Thoracic aorta (tissue), 2 donors: ENCODE data around the gene FBXW11. TPM values are rescaled to one million over a fixed set of nuclear protein-coding genes. Genes with fewer than 3 reads are reported as not detected.

Source experiments
- ATAC-seq: fragments of 150-250 bp; one replicate; pipeline ENCODE4 v1.8.0; 2017; ENCODE audit warnings: low read depth; ENCODE audit not compliant: insufficient number of reproducible peaks, low FRiP score
- DNase-seq: peaks from one replicate; pipeline ENCODE4 v3.0.0-alpha.2; 2020; ENCODE audit warnings: low spot score
- H3K27ac ChIP-seq, 2 donors: fragments of 200-600 bp; sonication (generic); 1 replicate in 1 of 2; 2 replicates in 1 of 2; pipeline ENCODE4 v1.5.1; 2016; ENCODE audit warnings: mild to moderate bottlenecking in 2 of 2, moderate library complexity in 2 of 2
- H3K27me3 ChIP-seq: fragments of 200-600 bp; sonication (generic); replicated peaks from 2 replicates; pipeline ENCODE4 v1.6.0; 2016; ENCODE audit warnings: mild to moderate bottlenecking; ENCODE audit not compliant: insufficient read depth
- H3K36me3 ChIP-seq: fragments of 200-600 bp; sonication (generic); one replicate; pipeline ENCODE4 v1.5.1; 2016
- H3K4me1 ChIP-seq, 2 donors: fragments of 200-600 bp; sonication (generic); 1 replicate in 1 of 2; 2 replicates in 1 of 2; pipeline versions ENCODE4 v1.5.1 to v1.6.0; 2016; ENCODE audit warnings: low read depth in 2 of 2, mild to moderate bottlenecking in 1 of 2; ENCODE audit not compliant: control insufficient read depth in 1 of 2
- H3K4me3 ChIP-seq: fragments of 200-600 bp; sonication (generic); 2 replicates; pipeline ENCODE4 v1.5.1; 2016; ENCODE audit warnings: mild to moderate bottlenecking
- H3K9me3 ChIP-seq: fragments of 200-600 bp; sonication (generic); 2 replicates; pipeline ENCODE4 v1.5.1; 2016
- total RNA-seq, 2 donors: library from RNA; depleted of rRNA; stranded (reverse); fragments of >200 nt; gene quantifications; one replicate each; pipeline versions ENCODE4 v1.1.0 to v1.2.3, GENCODE V29; 2016
- TF ChIP-seq, protein P1 (sequence below): fragments of 200-600 bp; sonication (generic); IDR thresholded peaks from one replicate; pipeline ENCODE4 v1.5.1; 2019; ENCODE audit warnings: antibody characterized with exemption

The FBXW11 gene
- total RNA-seq, 2 donors from 2014 or later: 77.8 to 91.2 TPM

DNA sequence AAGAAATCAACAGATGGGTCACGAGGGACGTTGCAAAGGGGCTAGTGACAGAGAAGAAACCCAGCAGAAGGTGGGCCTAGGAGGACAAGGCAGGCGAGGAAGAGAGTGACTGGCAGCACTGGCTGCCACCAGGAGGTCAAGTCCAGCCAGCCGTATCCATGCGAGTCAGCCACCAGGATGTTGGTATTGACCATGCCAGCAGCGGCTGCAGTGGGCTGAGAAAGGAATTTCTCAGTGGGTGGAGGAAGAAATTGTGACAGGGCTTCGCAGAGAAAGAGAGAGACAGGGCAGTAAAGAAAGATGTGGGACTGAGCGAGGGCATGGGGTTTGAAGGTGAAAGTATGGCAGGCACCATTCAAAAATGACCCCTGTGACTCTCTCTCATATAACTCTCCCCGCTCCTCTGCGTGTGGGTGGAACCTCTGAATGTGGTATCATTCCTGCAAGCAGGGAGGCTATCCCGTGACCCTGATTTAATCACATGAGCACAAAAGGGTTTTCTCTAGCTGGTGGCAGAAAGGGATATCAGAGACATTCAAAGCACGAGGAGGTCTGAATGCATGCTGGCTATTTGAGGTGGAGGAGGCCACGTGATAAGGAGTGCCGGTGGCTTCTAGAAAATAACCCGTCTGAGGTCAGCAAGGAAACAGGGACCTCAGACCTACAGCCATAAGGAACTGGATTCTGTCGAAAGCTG is 45.4 kb upstream of the FBXW11 start:
- Histone ChIP-seq H3K36me3 (no peaks in the 10 kb centered on the region), H3K9me3 (no peaks in the 10 kb centered on the region), H3K27me3 (no peaks in the 10 kb centered on the region), H3K27ac (peak overlapping the region in 1 of 2 donors; percentile 5), H3K4me1 (no peaks in the 10 kb centered on the region), H3K4me3 (no peak overlapping the region)
- DNase-seq (no peak), ATAC-seq (no peak)
- TF ChIP-seq, protein P1, sequence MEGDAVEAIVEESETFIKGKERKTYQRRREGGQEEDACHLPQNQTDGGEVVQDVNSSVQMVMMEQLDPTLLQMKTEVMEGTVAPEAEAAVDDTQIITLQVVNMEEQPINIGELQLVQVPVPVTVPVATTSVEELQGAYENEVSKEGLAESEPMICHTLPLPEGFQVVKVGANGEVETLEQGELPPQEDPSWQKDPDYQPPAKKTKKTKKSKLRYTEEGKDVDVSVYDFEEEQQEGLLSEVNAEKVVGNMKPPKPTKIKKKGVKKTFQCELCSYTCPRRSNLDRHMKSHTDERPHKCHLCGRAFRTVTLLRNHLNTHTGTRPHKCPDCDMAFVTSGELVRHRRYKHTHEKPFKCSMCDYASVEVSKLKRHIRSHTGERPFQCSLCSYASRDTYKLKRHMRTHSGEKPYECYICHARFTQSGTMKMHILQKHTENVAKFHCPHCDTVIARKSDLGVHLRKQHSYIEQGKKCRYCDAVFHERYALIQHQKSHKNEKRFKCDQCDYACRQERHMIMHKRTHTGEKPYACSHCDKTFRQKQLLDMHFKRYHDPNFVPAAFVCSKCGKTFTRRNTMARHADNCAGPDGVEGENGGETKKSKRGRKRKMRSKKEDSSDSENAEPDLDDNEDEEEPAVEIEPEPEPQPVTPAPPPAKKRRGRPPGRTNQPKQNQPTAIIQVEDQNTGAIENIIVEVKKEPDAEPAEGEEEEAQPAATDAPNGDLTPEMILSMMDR: no peak

DNA sequence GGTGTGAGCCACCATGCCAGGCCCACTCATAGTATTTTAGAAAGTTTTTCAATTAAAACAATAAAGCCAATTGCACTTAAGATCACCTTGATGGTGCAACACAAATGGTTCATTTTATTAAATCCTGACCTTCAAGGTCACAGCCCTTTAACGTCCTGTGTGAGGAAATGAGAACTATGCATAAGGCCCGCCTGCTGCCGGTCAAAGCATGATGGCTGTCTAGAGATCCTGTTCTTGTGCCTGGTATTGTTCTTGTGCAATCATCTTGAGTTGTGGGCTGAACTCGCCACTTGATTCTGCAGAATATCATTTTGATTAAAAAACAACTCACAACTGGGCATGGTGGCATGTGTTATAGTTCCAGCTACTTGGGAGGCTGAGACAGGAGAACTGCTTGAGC is 43.6 kb upstream of the FBXW11 start:
- TF ChIP-seq, protein P1: no peak
- ATAC-seq (no peak), DNase-seq (no peak)
- no peaks in the 10 kb centered on the region for H3K36me3 ChIP-seq
- no peak overlapping the region for H3K27ac ChIP-seq
- no peaks in the 10 kb centered on the region for H3K9me3 ChIP-seq
- H3K4me1 ChIP-seq: no peaks in the 10 kb centered on the region
- H3K27me3 ChIP-seq: no peaks in the 10 kb centered on the region
- H3K4me3 ChIP-seq: no peak overlapping the region

DNA sequence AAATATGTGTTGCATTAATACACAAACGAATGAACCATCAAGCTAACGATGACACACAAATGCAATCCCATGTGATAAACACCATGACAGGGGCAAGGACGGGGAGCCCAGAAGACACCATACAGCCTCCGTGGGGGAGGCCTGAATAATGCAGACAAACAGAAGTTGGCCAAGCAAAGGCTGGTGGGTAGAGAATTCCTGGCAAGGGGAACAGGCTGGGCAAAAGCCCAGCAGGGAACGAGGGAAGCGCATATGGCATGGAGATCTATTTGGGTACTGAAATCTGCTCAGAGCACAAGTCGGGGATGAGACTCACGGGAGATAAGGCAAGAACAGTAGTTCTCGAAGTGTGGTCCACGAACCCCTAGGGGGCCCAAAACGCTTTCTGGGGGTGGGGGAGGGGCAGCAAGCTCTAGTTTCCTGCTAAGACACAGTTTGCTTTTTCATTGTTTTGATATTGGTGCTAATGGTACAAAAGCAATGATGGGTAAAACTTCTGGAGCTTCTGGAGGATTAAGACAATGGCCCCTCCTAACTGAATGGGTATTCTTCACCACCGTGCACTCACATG is 42.9 kb upstream of the FBXW11 start:
- H3K27ac ChIP-seq: no peak overlapping the region
- no peaks in the 10 kb centered on the region for H3K36me3 ChIP-seq
- TF ChIP-seq, protein P1: no peak
- H3K27me3 ChIP-seq: no peaks in the 10 kb centered on the region
- H3K4me3 ChIP-seq: no peak overlapping the region
- H3K9me3 ChIP-seq: no peaks in the 10 kb centered on the region
- no peak for ATAC-seq
- H3K4me1 ChIP-seq: no peaks in the 10 kb centered on the region
- DNase-seq: no peak

DNA sequence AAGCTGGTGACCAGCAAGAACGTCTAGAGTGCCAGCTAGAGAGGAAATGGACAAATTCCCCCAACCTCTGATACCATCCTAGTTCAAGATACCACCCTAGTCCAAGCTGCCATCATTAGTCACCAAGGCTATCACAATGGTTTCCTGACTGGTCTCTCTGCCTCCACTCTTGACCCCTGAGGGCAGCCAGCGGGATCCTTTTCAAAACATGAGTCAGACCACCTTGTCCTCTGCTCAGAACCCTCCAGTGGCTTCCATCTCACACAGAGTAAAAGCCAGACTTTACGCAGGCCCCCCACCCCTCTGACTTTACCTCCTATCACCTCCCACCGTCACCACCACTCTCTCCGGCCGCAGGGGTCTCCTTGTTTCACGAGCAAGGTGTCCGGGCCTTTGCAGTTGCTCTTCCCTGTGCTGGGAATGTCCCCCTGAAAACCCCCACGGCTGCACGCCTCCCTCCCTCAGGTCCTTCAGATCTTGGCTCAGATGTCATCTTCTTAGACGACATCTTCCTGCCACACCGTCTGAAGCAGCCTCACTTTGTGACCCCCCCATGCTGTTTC is 42.2 kb upstream of the FBXW11 start:
- H3K27ac ChIP-seq: no peak overlapping the region
- TF ChIP-seq, protein P1: no peak

DNA sequence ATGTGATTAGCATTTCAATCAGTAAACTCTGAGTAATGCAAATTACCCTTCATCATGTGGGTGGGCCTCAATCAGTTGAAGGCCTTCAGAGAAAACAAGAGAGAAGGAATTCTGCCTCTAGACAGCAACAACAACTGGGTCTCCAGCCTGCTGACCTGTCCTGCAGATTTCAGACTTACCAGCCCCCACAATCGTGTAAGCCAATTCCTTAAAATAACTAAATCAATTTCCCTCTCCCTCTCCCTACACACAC is 41.7 kb upstream of the FBXW11 start:
- no peaks in the 10 kb centered on the region for H3K27me3 ChIP-seq
- H3K4me1 ChIP-seq: no peaks in the 10 kb centered on the region
- H3K4me3 ChIP-seq: no peak overlapping the region
- DNase-seq (no peak), ATAC-seq (no peak)
- TF ChIP-seq, protein P1: no peak
- no peaks in the 10 kb centered on the region for H3K9me3 ChIP-seq
- H3K27ac ChIP-seq: no peak overlapping the region
- H3K36me3 ChIP-seq: no peaks in the 10 kb centered on the region

More for the DNA sequence above, 42.2 kb upstream of the FBXW11 start:
- H3K4me1 ChIP-seq: no peaks in the 10 kb centered on the region
- no peaks in the 10 kb centered on the region for H3K9me3 ChIP-seq
- H3K4me3 ChIP-seq: no peak overlapping the region
- no peaks in the 10 kb centered on the region for H3K27me3 ChIP-seq
- DNase-seq (no peak), ATAC-seq (no peak)
- no peaks in the 10 kb centered on the region for H3K36me3 ChIP-seq
